HepG2 (cell line): Measurements from ENCODE around the gene FSCN2. TPM values are rescaled to one million over a fixed set of nuclear protein-coding genes. Genes with fewer than 3 reads are reported as not detected.

ENCODE experiments used
- CAMTA2 ChIP-seq: sonication (generic); formaldehyde crosslinking; IDR thresholded peaks from 2 replicates; pipeline ENCODE4 v1.4.0; 2020; ENCODE audit warnings: mild to moderate bottlenecking, missing genetic modification reagents, borderline replicate concordance
- CHD2 ChIP-seq: IDR thresholded peaks from 2 replicates; pipeline ENCODE4 v1.6.1; 2011; ENCODE audit warnings: low read depth, low read length, improper control_type of control experiment
- HCFC1 ChIP-seq: fragments of 150-350 bp; IDR thresholded peaks from 2 replicates; pipeline ENCODE4 v1.6.1; 2014; ENCODE audit warnings: low read depth, low read length
- HIVEP1 ChIP-seq: sonication (generic); formaldehyde crosslinking; IDR thresholded peaks from 2 replicates; pipeline ENCODE4 v1.4.0; 2020; ENCODE audit warnings: mild to moderate bottlenecking, missing genetic modification reagents
- JARID2 ChIP-seq: sonication (generic); formaldehyde crosslinking; IDR thresholded peaks from 2 replicates; pipeline ENCODE4 v1.8.1; 2023; ENCODE audit warnings: missing genetic modification reagents, inconsistent platforms; ENCODE audit not compliant: insufficient replicate concordance
- JDP2 ChIP-seq: sonication (generic); formaldehyde crosslinking; IDR thresholded peaks from 2 replicates; pipeline ENCODE4 v1.8.1; 2022; ENCODE audit warnings: missing genetic modification reagents, borderline replicate concordance
- LCORL ChIP-seq, 2 experiments: fragments of 450-650 bp in 1 of 2; sonication (generic) in 1 of 2; formaldehyde crosslinking in 1 of 2; IDR thresholded peaks; 2 replicates each; pipeline versions ENCODE4 v1.5.0 to v1.6.1; 2017 to 2020; ENCODE audit warnings: antibody characterized with exemption in 1 of 2, missing genetic modification reagents in 1 of 2
- MLX ChIP-seq: IDR thresholded peaks from 2 replicates; pipeline ENCODE4 v1.6.1; 2016
- MTF2 ChIP-seq: sonication (generic); formaldehyde crosslinking; IDR thresholded peaks from 2 replicates; pipeline ENCODE4 v1.5.0; 2020; ENCODE audit warnings: missing genetic modification reagents, borderline replicate concordance
- NR2F6 ChIP-seq, 2 experiments: IDR thresholded peaks; 2 replicates each; pipeline ENCODE4 v1.6.1; 2016; ENCODE audit warnings: antibody characterized with exemption in 1 of 2, mild to moderate bottlenecking in 1 of 2
- POGK ChIP-seq: sonication (generic); formaldehyde crosslinking; conservative IDR thresholded peaks from 2 replicates; pipeline ENCODE4 v1.8.0; 2022; ENCODE audit warnings: mild to moderate bottlenecking, moderate library complexity, missing genetic modification reagents
- RBM39 ChIP-seq: fragments of 200-400 bp; formaldehyde crosslinking; IDR thresholded peaks from one replicate; pipeline ENCODE4 v1.6.1; 2018; ENCODE audit warnings: antibody characterized with exemption, mild to moderate bottlenecking, low read depth, low read length; ENCODE audit not compliant: poor library complexity, severe bottlenecking
- SNAPC2 ChIP-seq: sonication (generic); formaldehyde crosslinking; IDR thresholded peaks from 2 replicates; pipeline ENCODE4 v1.8.1; 2022; ENCODE audit warnings: mild to moderate bottlenecking, missing genetic modification reagents
- TAF15 ChIP-seq: fragments of 200-400 bp; formaldehyde crosslinking; IDR thresholded peaks from one replicate; pipeline ENCODE4 v1.6.1; 2018; ENCODE audit warnings: mild to moderate bottlenecking, low read depth, low read length; ENCODE audit not compliant: poor library complexity, severe bottlenecking
- TMF1 ChIP-seq: sonication (generic); formaldehyde crosslinking; IDR thresholded peaks from 2 replicates; pipeline ENCODE4 v1.8.1; 2022; ENCODE audit warnings: low read depth, missing genetic modification reagents
- ZNF160 ChIP-seq: sonication (generic); formaldehyde crosslinking; IDR thresholded peaks from 2 replicates; pipeline ENCODE4 v1.8.0; 2022; ENCODE audit warnings: mild to moderate bottlenecking, inconsistent platforms, missing genetic modification reagents
- ZNF18 ChIP-seq: sonication (generic); formaldehyde crosslinking; IDR thresholded peaks from 2 replicates; pipeline ENCODE4 v1.8.0; 2022; ENCODE audit warnings: mild to moderate bottlenecking, missing genetic modification reagents; ENCODE audit not compliant: insufficient replicate concordance
- ZNF180 ChIP-seq: sonication (generic); formaldehyde crosslinking; IDR thresholded peaks from 2 replicates; pipeline ENCODE4 v1.4.0; 2020; ENCODE audit warnings: low read depth, missing genetic modification reagents, borderline replicate concordance
- ZNF225 ChIP-seq: sonication (generic); formaldehyde crosslinking; IDR thresholded peaks from 2 replicates; pipeline ENCODE4 v1.4.0; 2020; ENCODE audit warnings: mild to moderate bottlenecking, missing genetic modification reagents
- ZNF256 ChIP-seq: sonication (generic); formaldehyde crosslinking; conservative IDR thresholded peaks from 2 replicates; pipeline ENCODE4 v1.4.0; 2020; ENCODE audit warnings: missing genetic modification reagents
- ZNF367 ChIP-seq: sonication (generic); formaldehyde crosslinking; IDR thresholded peaks from 2 replicates; pipeline ENCODE4 v1.4.0; 2020; ENCODE audit warnings: missing genetic modification reagents, borderline replicate concordance
- ZNF430 ChIP-seq: sonication (generic); formaldehyde crosslinking; IDR thresholded peaks from 2 replicates; pipeline ENCODE4 v1.9.0; 2021; ENCODE audit warnings: mild to moderate bottlenecking, missing genetic modification reagents
- ZNF432 ChIP-seq: sonication (generic); formaldehyde crosslinking; IDR thresholded peaks from 2 replicates; pipeline ENCODE4 v1.5.0; 2020; ENCODE audit warnings: missing genetic modification reagents, mild to moderate bottlenecking, borderline replicate concordance
- ZNF747 ChIP-seq: sonication (generic); formaldehyde crosslinking; IDR thresholded peaks from 2 replicates; pipeline ENCODE4 v1.8.1; 2023; ENCODE audit warnings: missing genetic modification reagents, mild to moderate bottlenecking, borderline replicate concordance
- ZNF773 ChIP-seq: sonication (generic); formaldehyde crosslinking; IDR thresholded peaks from 2 replicates; pipeline ENCODE4 v1.4.0; 2020; ENCODE audit warnings: missing genetic modification reagents, borderline replicate concordance
- ZSCAN12 ChIP-seq: sonication (generic); formaldehyde crosslinking; IDR thresholded peaks from 2 replicates; pipeline ENCODE4 v1.9.0; 2021; ENCODE audit warnings: mild to moderate bottlenecking, missing genetic modification reagents
- polyA plus RNA-seq, 8 experiments: library from polyadenylated mRNA; depleted of rRNA in 3 of 8; stranded (reverse) in 7 of 8; unstranded in 1 of 8; fragments of >200 nt; fragmentation: Illumina TruSeq in 4 of 8; extraction: Trizol in 4 of 8; gene quantifications; 2 replicates each; pipeline versions ENCODE4 v1.2.1 to v1.2.3, GENCODE V29; 2011 to 2016; ENCODE audit warnings: low read depth in 4 of 8, missing spikeins in 1 of 8, mixed read lengths in 1 of 8; ENCODE audit not compliant: insufficient read depth in 1 of 8
- total RNA-seq, 5 experiments: library from RNA; depleted of rRNA; stranded (reverse); fragments of >200 nt; fragmentation: Illumina TruSeq; extraction: Trizol; gene quantifications; 2 replicates each; pipeline ENCODE4 v1.2.3, GENCODE V29; 2016; ENCODE audit warnings: low read depth in 1 of 5

Gene FSCN2
- total and polyA plus RNA-seq, 2 of the 13 experiments (the other 11 are each of a cell fraction or from before 2014, with no cell fraction given): 0.09 TPM; not detected in 1

- TF ChIP-seq ZSCAN12 (CRISPR knock-in tag): peak; percentile 86; the same call in 1 of the 2 replicates
- TF ChIP-seq SNAPC2 (CRISPR knock-in tag): no peak
- peak; percentile 44 for TF ChIP-seq ZNF747 (CRISPR knock-in tag)
- TF ChIP-seq HCFC1: no peak
- peak; percentile 85 for TF ChIP-seq ZNF430 (CRISPR knock-in tag)
- no peak; the same call in none of the 2 replicates for TF ChIP-seq ZNF225 (CRISPR knock-in tag)
- peak; percentile 71; the same call in 1 of the 2 replicates for TF ChIP-seq ZNF367 (CRISPR knock-in tag)
- no peak for TF ChIP-seq MTF2 (CRISPR knock-in tag)
- no peak for TF ChIP-seq NR2F6 (IDR thresholded peaks at IDR 0.05)
- no peak for TF ChIP-seq NR2F6 (CRISPR knock-in tag; IDR thresholded peaks at IDR 0.05)
- TF ChIP-seq ZNF773 (CRISPR knock-in tag): peak; percentile 87; the same call in 1 of the 2 replicates
- TF ChIP-seq HIVEP1: no peak
- no peak for TF ChIP-seq LCORL (IDR thresholded peaks at IDR 0.05)
- TF ChIP-seq LCORL (CRISPR knock-in tag; IDR thresholded peaks at IDR 0.05): peak; percentile 2; the same call in 1 of the 2 replicates
- TF ChIP-seq ZNF432 (CRISPR knock-in tag): no peak; the same call in 1 of the 2 replicates
- no peak for TF ChIP-seq MLX (CRISPR knock-in tag)
- no peak for TF ChIP-seq JDP2 (CRISPR knock-in tag)
- no peak for TF ChIP-seq CHD2
- no peak for TF ChIP-seq ZNF256 (CRISPR knock-in tag)
- no peak for TF ChIP-seq ZNF160
- TF ChIP-seq RBM39: peak; percentile 38
- 0 out of 2 replicates have a peak, but pooled peaks have one; percentile 26 for TF ChIP-seq ZNF180 (CRISPR knock-in tag)
- no peak for TF ChIP-seq ZNF18
- TF ChIP-seq TAF15: no peak
- peak; percentile 44; the same call in 1 of the 2 replicates for TF ChIP-seq POGK (CRISPR knock-in tag)
- TF ChIP-seq CAMTA2 (CRISPR knock-in tag): no peak; the same call in 1 of the 2 replicates
- TF ChIP-seq TMF1: peak; percentile 63; the same call in 1 of the 2 replicates
- TF ChIP-seq JARID2 (CRISPR knock-in tag): no peak
Observed at GRCh38 chr17:81512562-81513371, 15.4 kb upstream of the FSCN2 start, which contains the start of gene ACTG1 (continued).
